IPS DF 6.9 (cell line): Measurements from ENCODE around the gene NLRC5.

Experiments
- DNase-seq: peaks from one replicate; pipeline ENCODE4 v3.0.0-alpha.2; 2013; ENCODE audit warnings: low read depth, low spot score
- H3K27ac ChIP-seq: one replicate; pipeline ENCODE4 v1.5.1; 2013; ENCODE audit warnings: low read length, control low read depth
- H3K27me3 ChIP-seq: 2 replicates; pipeline ENCODE4 v1.6.1; 2013; ENCODE audit warnings: mild to moderate bottlenecking, low read length; ENCODE audit not compliant: control insufficient read depth, insufficient read depth
- H3K36me3 ChIP-seq: 2 replicates; pipeline ENCODE4 v1.6.1; 2013; ENCODE audit warnings: low read length; ENCODE audit not compliant: control insufficient read depth, insufficient read depth
- H3K4me1 ChIP-seq: 2 replicates; pipeline ENCODE4 v1.6.1; 2013; ENCODE audit warnings: low read length; ENCODE audit not compliant: control insufficient read depth, insufficient read depth
- H3K4me3 ChIP-seq: 2 replicates; pipeline ENCODE4 v1.5.1; 2013; ENCODE audit warnings: mild to moderate bottlenecking, low read length
- H3K9me3 ChIP-seq: 2 replicates; pipeline ENCODE4 v1.6.1; 2013; ENCODE audit warnings: low read length, inconsistent platforms; ENCODE audit not compliant: control insufficient read depth, insufficient read depth
- WGBS: extraction: QIAGEN DNeasy Blood & Tissue Kit; methylation state at CpG from one replicate; pipeline ENCODE4 v1.1.7; 2013; ENCODE audit warnings: mixed read lengths, missing lambda C conversion rate; ENCODE audit not compliant: insufficient read length, insufficient coverage; 5-methylcytosine and 5-hydroxymethylcytosine counted together

The NLRC5 gene

GRCh38 chr16:57115514-57116182, 126.3 kb downstream of the NLRC5 start:
- no peaks in the 10 kb centered on the region for H3K27me3 ChIP-seq
- H3K9me3 ChIP-seq = no peaks in the 10 kb centered on the region
- no CpG with 5 or more reads among the region's 25 CpGs for WGBS
- H3K36me3 ChIP-seq = no peaks in the 10 kb centered on the region; the same call in 1 of the 2 replicates
- H3K4me3 ChIP-seq = no peak overlapping the region
- DNase-seq = no peak
- H3K4me1 ChIP-seq = peaks cover 2% of the 10 kb centered on the region
- H3K27ac ChIP-seq = no peak overlapping the region

- Histone ChIP-seq H3K27ac (no peak overlapping the region), H3K4me1 (peaks cover 2% of the 10 kb centered on the region), H3K4me3 (no peak overlapping the region), H3K36me3 (no peaks in the 10 kb centered on the region; the same call in 1 of the 2 replicates), H3K27me3 (no peaks in the 10 kb centered on the region), H3K9me3 (no peaks in the 10 kb centered on the region)
- no peak for DNase-seq
- WGBS = no CpG with 5 or more reads among the region's 2 CpGs
These were observed 129.2 kb downstream of the NLRC5 start for GRCh38 chr16:57118461-57119084.

- Histone ChIP-seq H3K9me3 (no peaks in the 10 kb centered on the region), H3K4me1 (no peaks in the 10 kb centered on the region), H3K27ac (no peak overlapping the region), H3K4me3 (no peak overlapping the region), H3K36me3 (no peaks in the 10 kb centered on the region), H3K27me3 (no peaks in the 10 kb centered on the region)
- no CpG with 5 or more reads among the region's 7 CpGs for WGBS
- DNase-seq = no peak
These were observed 134.0 kb downstream of the NLRC5 start for GRCh38 chr16:57123216-57123973.

DNA sequence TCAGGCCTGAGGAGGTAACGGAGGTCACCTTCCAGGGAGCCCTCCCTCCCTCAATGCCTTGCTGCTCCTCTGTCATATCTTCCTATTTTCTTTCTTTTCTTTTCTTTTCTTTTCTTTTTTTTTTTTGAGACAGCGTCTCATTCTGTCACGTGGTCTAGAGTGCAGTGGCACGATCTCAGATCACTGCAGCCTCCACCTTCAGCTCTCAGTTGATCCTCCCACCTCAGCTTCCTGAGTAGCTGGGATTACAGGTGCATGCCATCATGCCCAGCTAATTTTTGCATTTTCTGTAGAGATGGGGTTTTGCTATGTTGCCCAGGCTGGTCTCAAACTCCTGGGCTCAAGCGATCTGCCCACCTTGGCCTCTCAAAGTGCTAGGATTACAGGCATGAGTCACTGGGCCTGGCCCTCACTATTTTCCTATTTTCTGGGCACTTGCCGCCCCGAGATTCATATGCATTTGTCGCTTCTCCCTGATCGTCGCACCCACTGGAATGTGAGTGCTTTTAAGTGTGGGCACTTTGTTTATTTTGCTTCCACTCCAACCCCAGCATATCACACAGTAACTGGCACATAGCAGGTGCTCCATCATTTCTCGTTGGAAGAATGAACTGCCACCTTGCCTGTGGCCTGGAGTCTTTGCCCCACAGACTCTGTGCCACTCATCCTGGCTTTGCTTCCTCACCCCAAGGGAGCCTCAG, 134.8 kb downstream of the NLRC5 start:
- WGBS = no CpG with 5 or more reads among the region's 11 CpGs
- no peaks in the 10 kb centered on the region for H3K36me3 ChIP-seq
- no peak overlapping the region for H3K4me3 ChIP-seq
- H3K9me3 ChIP-seq = no peaks in the 10 kb centered on the region
- no peaks in the 10 kb centered on the region for H3K27me3 ChIP-seq
- no peak for DNase-seq
- H3K27ac ChIP-seq = no peak overlapping the region
- H3K4me1 ChIP-seq = no peaks in the 10 kb centered on the region

DNA sequence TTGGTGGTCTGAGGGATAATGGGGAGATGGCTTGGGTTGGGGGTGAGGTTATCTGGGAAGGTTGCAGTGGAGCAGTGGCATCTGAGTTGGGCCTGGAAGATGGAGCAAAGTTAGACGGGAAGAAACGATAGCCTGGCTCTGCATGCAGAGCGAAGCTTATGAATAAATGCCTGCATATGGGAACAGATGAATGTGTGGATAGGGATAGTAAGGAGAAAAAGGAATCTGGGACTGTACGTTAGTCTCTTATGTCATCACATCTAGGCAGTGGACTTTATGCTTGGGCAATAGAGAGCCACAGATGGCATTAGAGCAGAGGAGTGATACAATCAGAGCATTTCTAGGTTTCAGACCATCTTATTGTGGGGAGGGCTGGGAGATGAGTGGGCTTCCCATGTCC, 136.0 kb downstream of the NLRC5 start:
- Histone ChIP-seq H3K4me1 (no peaks in the 10 kb centered on the region), H3K27ac (no peak overlapping the region), H3K9me3 (no peaks in the 10 kb centered on the region), H3K36me3 (no peaks in the 10 kb centered on the region), H3K4me3 (no peak overlapping the region), H3K27me3 (no peaks in the 10 kb centered on the region)
- no peak for DNase-seq
- no CpG with 5 or more reads among the region's 4 CpGs for WGBS

- Histone ChIP-seq H3K27ac (no peak overlapping the region), H3K9me3 (no peaks in the 10 kb centered on the region), H3K4me1 (no peaks in the 10 kb centered on the region), H3K36me3 (no peaks in the 10 kb centered on the region; the same call in 1 of the 2 replicates), H3K27me3 (no peaks in the 10 kb centered on the region), H3K4me3 (no peak overlapping the region)
- no CpG with 5 or more reads among the region's 4 CpGs for WGBS
- no peak for DNase-seq
These were observed 136.6 kb downstream of the NLRC5 start for GRCh38 chr16:57125969-57126368.

GRCh38 chr16:57126411-57126810, 137.1 kb downstream of the NLRC5 start:
- no CpG with 5 or more reads among the region's 4 CpGs for WGBS
- H3K27ac ChIP-seq = no peak overlapping the region

GRCh38 chr16:57127037-57127763, 137.8 kb downstream of the NLRC5 start:
- no peak for DNase-seq
- Histone ChIP-seq H3K9me3 (no peaks in the 10 kb centered on the region), H3K4me3 (no peak overlapping the region), H3K27me3 (no peaks in the 10 kb centered on the region), H3K4me1 (no peaks in the 10 kb centered on the region), H3K36me3 (no peaks in the 10 kb centered on the region; the same call in 1 of the 2 replicates), H3K27ac (no peak overlapping the region)
- WGBS = no CpG with 5 or more reads among the region's 5 CpGs

More at GRCh38 chr16:57126411-57126810, 137.1 kb downstream of the NLRC5 start:
- DNase-seq = no peak
- no peaks in the 10 kb centered on the region for H3K9me3 ChIP-seq
- no peaks in the 10 kb centered on the region for H3K27me3 ChIP-seq
- no peaks in the 10 kb centered on the region; the same call in 1 of the 2 replicates for H3K36me3 ChIP-seq
- H3K4me1 ChIP-seq = no peaks in the 10 kb centered on the region
- no peak overlapping the region for H3K4me3 ChIP-seq

- no peaks in the 10 kb centered on the region for H3K4me1 ChIP-seq
- WGBS = no CpG with 5 or more reads among the region's 7 CpGs
- no peaks in the 10 kb centered on the region for H3K9me3 ChIP-seq
- no peak overlapping the region for H3K27ac ChIP-seq
- DNase-seq = no peak
- H3K27me3 ChIP-seq = no peaks in the 10 kb centered on the region
- H3K36me3 ChIP-seq = no peaks in the 10 kb centered on the region; the same call in 1 of the 2 replicates
- no peak overlapping the region for H3K4me3 ChIP-seq
These were observed 138.5 kb downstream of the NLRC5 start for GRCh38 chr16:57127836-57128235.
